ENCODE results near the gene AATK.
"Not testable (repeated sequence)": the region's sequence is repeated elsewhere in the genome, so short reads cannot be mapped to it uniquely, and the experiment has no call there.

The AATK gene

DNA sequence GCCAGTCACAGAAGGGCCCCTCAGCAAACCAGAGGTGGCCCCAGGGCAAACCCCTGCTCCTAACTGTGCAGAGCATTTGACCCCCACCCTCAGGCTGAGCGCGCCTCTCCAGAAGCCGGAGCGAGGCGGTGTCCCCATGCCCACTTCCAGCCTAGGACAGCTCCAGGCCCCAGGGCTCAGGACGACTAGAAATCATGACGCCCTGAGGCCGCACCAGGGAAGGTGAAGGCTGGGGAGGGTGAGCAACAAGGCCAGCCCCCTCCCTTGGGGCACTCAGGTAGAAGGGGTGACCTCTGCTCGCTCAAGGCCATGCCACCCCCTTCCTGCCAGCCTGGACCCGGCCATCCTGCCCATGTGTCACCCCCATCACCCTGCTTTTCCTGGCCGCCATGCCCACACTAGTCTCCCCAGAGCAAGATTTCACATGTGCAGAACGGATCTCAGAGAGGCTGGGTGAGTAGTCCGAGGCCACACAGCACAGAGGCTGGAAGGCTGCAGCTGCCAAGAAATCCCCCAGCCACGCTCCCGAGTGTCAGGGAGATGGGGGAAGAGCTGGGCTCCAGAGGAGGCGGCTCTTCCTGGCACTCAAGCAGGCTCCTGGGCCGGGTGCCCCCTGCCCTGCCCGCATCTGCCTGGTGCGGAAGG is 2.8 kb downstream of the AATK start:
- peaks cover 11% of the 10 kb centered on the region for H3K27me3 Mint-ChIP-seq
- H3K9me3 Mint-ChIP-seq = no peaks in the 10 kb centered on the region
- H3K4me3 Mint-ChIP-seq = no peak overlapping the region
- no peak overlapping the region for H3K27ac Mint-ChIP-seq
- DNase-seq (no peak), ATAC-seq (no peak)
- no peaks in the 10 kb centered on the region for H3K36me3 Mint-ChIP-seq (ENCODE audit: low read depth)
- peaks cover 14% of the 10 kb centered on the region for H3K4me1 Mint-ChIP-seq

- Mint-ChIP-seq H3K4me3 (no peak overlapping the region), H3K4me1 (peaks cover 14% of the 10 kb centered on the region), H3K9me3 (no peaks in the 10 kb centered on the region), H3K27ac (no peak overlapping the region), H3K27me3 (peaks cover 11% of the 10 kb centered on the region), H3K36me3 (ENCODE audit: low read depth) (no peaks in the 10 kb centered on the region)
- ATAC-seq (no peak), DNase-seq (no peak)
These were observed 3.5 kb downstream of the AATK start for GRCh38 chr17:81162491-81162890.

DNA sequence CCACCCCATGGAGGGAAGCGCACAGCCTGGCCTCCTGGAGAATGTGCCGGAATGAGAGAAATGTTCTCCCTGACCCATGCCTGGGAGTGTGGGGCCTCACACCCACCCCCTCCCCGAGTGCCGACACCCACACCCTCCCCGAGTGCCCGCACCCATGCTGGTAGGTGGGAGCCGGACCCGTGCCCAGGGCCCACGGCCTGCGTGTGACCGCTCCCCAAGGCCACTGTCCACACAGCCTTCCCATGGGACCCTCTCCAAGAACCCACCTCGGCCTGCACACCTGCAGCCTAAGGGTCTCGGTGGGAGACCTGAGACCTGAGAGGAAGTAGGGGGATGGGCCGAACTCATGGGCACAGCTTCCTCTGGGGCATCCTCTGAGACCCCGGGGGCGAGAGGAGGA is 4.0 kb downstream of the AATK start:
- H3K4me1 Mint-ChIP-seq = peaks cover 12% of the 10 kb centered on the region
- no peaks in the 10 kb centered on the region for H3K36me3 Mint-ChIP-seq (ENCODE audit: low read depth)
- ATAC-seq (no peak), DNase-seq (no peak)
- H3K9me3 Mint-ChIP-seq = no peaks in the 10 kb centered on the region
- peaks cover 8% of the 10 kb centered on the region for H3K27me3 Mint-ChIP-seq
- H3K27ac Mint-ChIP-seq = no peak overlapping the region
- no peak overlapping the region for H3K4me3 Mint-ChIP-seq

DNA sequence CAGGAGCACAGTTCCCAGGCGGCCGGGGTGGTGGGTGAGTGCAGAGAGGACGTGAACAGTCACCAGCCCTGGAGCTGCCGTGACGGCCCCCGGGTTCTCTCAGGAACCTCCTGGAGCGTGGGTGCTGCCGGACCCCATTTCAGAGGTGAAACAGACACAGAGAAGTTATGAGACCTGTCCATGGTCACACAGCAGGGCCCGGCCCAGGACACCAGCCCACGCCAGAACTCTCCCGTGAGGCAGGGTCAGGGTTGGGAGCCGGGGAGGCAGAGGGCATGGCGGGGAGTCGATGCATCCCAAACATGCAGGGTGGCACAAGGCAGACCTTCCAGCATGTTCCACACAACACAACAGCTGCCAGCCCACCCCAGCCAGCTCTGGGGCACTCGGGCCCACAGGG is 4.5 kb downstream of the AATK start:
- ATAC-seq = no peak
- Mint-ChIP-seq H3K27me3 (peaks cover 8% of the 10 kb centered on the region), H3K4me3 (no peak overlapping the region), H3K27ac (no peak overlapping the region), H3K4me1 (peaks cover 12% of the 10 kb centered on the region), H3K9me3 (no peaks in the 10 kb centered on the region), H3K36me3 (ENCODE audit: low read depth) (no peaks in the 10 kb centered on the region)
- no peak for DNase-seq

DNA sequence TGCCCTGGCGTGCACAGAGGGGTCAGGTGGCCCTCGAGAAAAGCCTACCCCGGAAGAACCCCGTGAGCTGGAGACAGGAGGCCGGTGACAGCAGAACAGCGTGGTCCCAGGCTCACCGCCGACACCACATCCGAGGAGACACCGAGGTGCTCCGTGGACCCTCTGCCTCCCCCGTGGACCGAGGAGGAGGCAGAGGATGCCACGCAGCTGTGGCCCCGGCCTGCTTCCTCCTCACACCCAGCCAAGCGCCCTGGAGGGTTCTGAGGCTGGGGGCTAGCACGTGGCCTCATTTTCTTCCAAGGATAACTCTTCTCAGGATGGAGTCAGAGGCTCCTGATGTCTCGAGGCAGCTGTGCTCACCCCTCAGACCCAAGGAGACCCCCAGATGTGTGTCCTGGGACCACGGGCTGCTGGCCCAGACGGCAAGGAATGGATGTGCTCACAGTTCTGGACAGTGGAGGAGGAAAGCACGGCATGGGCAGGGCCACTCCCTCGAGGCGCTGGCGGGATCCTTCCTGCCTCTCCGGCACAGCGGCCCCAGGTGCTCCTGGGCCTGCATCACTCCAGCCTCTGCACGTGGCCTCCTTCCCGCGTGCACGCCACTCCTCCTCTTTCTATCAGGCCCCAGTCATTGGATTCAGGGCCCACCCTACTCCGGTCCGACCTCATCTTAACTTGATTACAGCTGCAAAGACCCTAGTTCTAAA is 5.1 kb downstream of the AATK start:
- Mint-ChIP-seq H3K4me3 (no peak overlapping the region), H3K36me3 (ENCODE audit: low read depth) (no peaks in the 10 kb centered on the region), H3K4me1 (peaks cover 12% of the 10 kb centered on the region), H3K9me3 (no peaks in the 10 kb centered on the region), H3K27me3 (peaks cover 8% of the 10 kb centered on the region), H3K27ac (no peak overlapping the region)
- no peak for DNase-seq
- ATAC-seq = no peak

DNA sequence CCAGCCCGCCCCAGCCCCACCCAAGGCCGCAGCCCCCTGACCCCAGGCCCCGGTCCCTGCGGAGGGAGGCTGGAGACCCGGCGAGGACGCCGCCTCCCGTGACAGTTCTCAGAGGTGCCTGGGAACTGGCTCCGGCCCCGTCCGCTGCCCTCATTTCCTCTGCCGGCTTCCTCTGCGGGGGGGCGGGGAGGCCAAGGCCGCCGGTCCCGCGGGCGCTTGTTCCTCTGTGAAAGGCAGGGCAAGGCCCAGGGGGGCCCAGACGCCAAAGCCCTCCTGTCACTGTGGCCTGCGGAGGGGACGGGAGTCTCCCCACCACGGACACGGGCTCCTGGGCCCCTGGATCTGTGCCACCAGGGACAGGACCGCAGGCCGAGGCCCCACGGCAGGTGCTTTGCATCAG is 5.7 kb downstream of the AATK start:
- no peaks in the 10 kb centered on the region for H3K36me3 Mint-ChIP-seq (ENCODE audit: low read depth)
- no peak overlapping the region for H3K27ac Mint-ChIP-seq
- ATAC-seq = no peak
- no peak overlapping the region for H3K4me3 Mint-ChIP-seq
- peaks cover 12% of the 10 kb centered on the region for H3K4me1 Mint-ChIP-seq
- DNase-seq = no peak
- H3K9me3 Mint-ChIP-seq = no peaks in the 10 kb centered on the region
- H3K27me3 Mint-ChIP-seq = peaks cover 8% of the 10 kb centered on the region

- H3K4me1 Mint-ChIP-seq = peaks cover 12% of the 10 kb centered on the region
- H3K4me3 Mint-ChIP-seq = no peak overlapping the region
- peaks cover 7% of the 10 kb centered on the region for H3K27me3 Mint-ChIP-seq
- H3K9me3 Mint-ChIP-seq = no peaks in the 10 kb centered on the region
- H3K36me3 Mint-ChIP-seq (ENCODE audit: low read depth) = no peaks in the 10 kb centered on the region
- no peak overlapping the region for H3K27ac Mint-ChIP-seq
- DNase-seq (no peak), ATAC-seq (no peak)
These were observed 6.3 kb downstream of the AATK start for GRCh38 chr17:81159611-81160265.

GRCh38 chr17:81158688-81159590 is 7.1 kb downstream of the AATK start:
- H3K27me3 Mint-ChIP-seq = peaks cover 2% of the 10 kb centered on the region
- H3K36me3 Mint-ChIP-seq (ENCODE audit: low read depth) = no peaks in the 10 kb centered on the region
- no peaks in the 10 kb centered on the region for H3K9me3 Mint-ChIP-seq
- H3K4me3 Mint-ChIP-seq = no peak overlapping the region
- ATAC-seq (no peak), DNase-seq (no peak)
- H3K4me1 Mint-ChIP-seq = peaks cover 12% of the 10 kb centered on the region
- H3K27ac Mint-ChIP-seq = no peak overlapping the region

DNA sequence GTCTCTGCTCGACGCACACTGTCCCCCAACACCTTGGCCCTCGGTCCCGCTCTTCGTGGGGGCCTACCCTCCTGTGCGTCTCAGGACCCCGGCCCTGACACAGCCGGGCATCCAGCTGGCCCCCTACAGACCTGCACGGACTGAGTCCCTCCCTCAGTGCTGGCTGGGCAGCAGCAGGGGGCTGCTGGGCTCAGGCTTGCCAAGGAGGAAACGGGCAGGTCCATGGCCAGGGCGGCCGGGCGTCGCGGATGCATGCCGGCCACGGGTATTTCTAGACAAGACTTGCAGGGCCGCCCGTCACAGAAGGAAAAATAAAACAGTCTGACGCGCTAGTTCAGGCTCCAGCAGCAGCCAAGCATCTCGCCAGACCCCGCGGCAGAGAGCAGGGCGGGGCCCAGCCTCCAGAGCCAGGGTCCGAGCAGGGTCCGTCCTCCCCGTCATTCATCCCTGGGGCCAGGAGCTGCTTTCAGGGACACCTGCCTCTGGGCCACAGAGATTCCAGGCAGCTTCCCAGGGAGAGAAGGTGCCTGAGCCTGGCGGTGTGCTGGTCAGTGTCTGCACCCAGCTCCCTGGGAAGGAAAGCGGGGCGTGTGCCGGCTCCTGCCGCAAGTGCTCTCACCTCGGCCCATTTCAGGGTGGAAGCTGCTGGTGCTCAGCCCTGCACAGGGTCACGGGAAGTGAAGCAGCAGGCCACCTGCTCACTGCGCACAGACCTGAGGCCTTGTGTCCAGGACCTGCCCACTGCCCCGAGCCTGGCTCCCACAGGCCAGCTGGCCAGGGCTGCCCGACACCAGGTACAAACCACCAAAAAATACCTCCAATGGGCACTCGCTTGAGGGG is 8.0 kb downstream of the AATK start:
- no peak for DNase-seq
- no peak for ATAC-seq
- Mint-ChIP-seq H3K4me1 (peaks cover 12% of the 10 kb centered on the region), H3K27ac (no peak overlapping the region), H3K27me3 (peaks cover 2% of the 10 kb centered on the region), H3K4me3 (no peak overlapping the region), H3K36me3 (ENCODE audit: low read depth) (no peaks in the 10 kb centered on the region), H3K9me3 (no peaks in the 10 kb centered on the region)

GRCh38 chr17:81156866-81157805 is 8.9 kb downstream of the AATK start:
- Mint-ChIP-seq H3K27me3 (peaks cover 2% of the 10 kb centered on the region), H3K4me3 (no peak overlapping the region), H3K4me1 (peaks cover 12% of the 10 kb centered on the region), H3K27ac (no peak overlapping the region), H3K36me3 (ENCODE audit: low read depth) (no peaks in the 10 kb centered on the region), H3K9me3 (no peaks in the 10 kb centered on the region)
- DNase-seq (no peak), ATAC-seq (no peak)

GRCh38 chr17:81154961-81155360 is 11.1 kb downstream of the AATK start:
- Mint-ChIP-seq H3K36me3 (ENCODE audit: low read depth) (no peaks in the 10 kb centered on the region), H3K4me1 (peaks cover 1% of the 10 kb centered on the region), H3K4me3 (no peak overlapping the region), H3K27me3 (no peaks in the 10 kb centered on the region), H3K9me3 (no peaks in the 10 kb centered on the region), H3K27ac (no peak overlapping the region)
- DNase-seq (no peak), ATAC-seq (no peak)

- not testable (repeated sequence) for DNase-seq; H3K36me3 Mint-ChIP-seq (ENCODE audit: low read depth); H3K4me1 Mint-ChIP-seq; ATAC-seq; H3K4me3 Mint-ChIP-seq; H3K9me3 Mint-ChIP-seq; H3K27me3 Mint-ChIP-seq; H3K27ac Mint-ChIP-seq
These were observed 12.0 kb downstream of the AATK start for GRCh38 chr17:81154016-81154415.

GRCh38 chr17:81153340-81153803 is 12.6 kb downstream of the AATK start:
- Mint-ChIP-seq H3K4me1 (no peaks in the 10 kb centered on the region), H3K9me3 (no peaks in the 10 kb centered on the region), H3K4me3 (no peak overlapping the region), H3K27ac (no peak overlapping the region), H3K27me3 (no peaks in the 10 kb centered on the region), H3K36me3 (ENCODE audit: low read depth) (no peaks in the 10 kb centered on the region)
- no peak for DNase-seq
- ATAC-seq = no peak
